SK-N-SH (cell line): Measurements from ENCODE around the gene SREK1. TPM values are rescaled to one million over a fixed set of nuclear protein-coding genes. Genes with fewer than 3 reads are reported as not detected.

Experiments
- CTCF ChIA-PET: fragments of 300-600, 350-600 bp; formaldehyde crosslinking; extraction: SDS; loops from one replicate; lab custom pipeline; 2021; lab: Yijun Ruan, JAX
- POLR2A ChIA-PET: fragments of 350-600 bp; sonication (Branson Sonifier 250); formaldehyde crosslinking; extraction: SDS; loops from one replicate; lab custom pipeline; 2020; ENCODE audit warnings: antibody characterized with exemption, inconsistent platforms; lab: Yijun Ruan, JAX
- DNase-seq: peaks from one replicate; pipeline ENCODE4 v3.0.0; 2012
- H2AFZ ChIP-seq: fragments of 200-600 bp; sonication (generic); 2 replicates; pipeline ENCODE4 v1.8.1; 2016; ENCODE audit warnings: antibody characterized with exemption, mild to moderate bottlenecking, low read depth
- H3F3A ChIP-seq: fragments of 200-600 bp; sonication (generic); replicated peaks from 2 replicates; pipeline ENCODE3; 2016; ENCODE audit warnings: antibody characterized with exemption, mild to moderate bottlenecking; ENCODE audit not compliant: insufficient read depth
- H3K27ac ChIP-seq, 2 experiments: fragments of 200-500 bp in 1 of 2; fragments of 200-600 bp in 1 of 2; sonication (Bioruptor generic) in 1 of 2; sonication (generic), shearing (Covaris generic) in 1 of 2; 2 replicates each; pipeline versions ENCODE4 v1.5.1 to v1.6.1; 2014 to 2016; ENCODE audit warnings: low read depth in 2 of 2, inconsistent platforms in 1 of 2, low read length in 1 of 2, mild to moderate bottlenecking in 1 of 2, mixed read lengths in 1 of 2
- H3K27me3 ChIP-seq: fragments of 200-600 bp; sonication (generic), shearing (Covaris generic); 2 replicates; pipeline ENCODE4 v1.6.1; 2016; ENCODE audit warnings: mixed run types; ENCODE audit not compliant: insufficient read depth
- H3K36me3 ChIP-seq, 2 experiments: fragments of 200-500 bp in 1 of 2; fragments of 200-600 bp in 1 of 2; sonication (Bioruptor generic) in 1 of 2; sonication (generic) in 1 of 2; replicated peaks in 1 of 2; 2 replicates each; pipeline versions ENCODE3 to v1.5.1; 2014 to 2016; ENCODE audit warnings: low read length in 1 of 2, mild to moderate bottlenecking in 1 of 2; ENCODE audit not compliant: insufficient read depth in 2 of 2, control insufficient read depth in 1 of 2
- H3K4me1 ChIP-seq, 2 experiments: fragments of 200-500 bp in 1 of 2; fragments of 200-600 bp in 1 of 2; sonication (Bioruptor generic) in 1 of 2; sonication (generic), shearing (Covaris generic) in 1 of 2; 2 replicates each; pipeline versions ENCODE4 v1.5.1 to v1.6.1; 2014 to 2016; ENCODE audit warnings: low read depth in 1 of 2, low read length in 1 of 2, mixed run types in 1 of 2; ENCODE audit not compliant: insufficient read depth in 2 of 2, control insufficient read depth in 1 of 2
- H3K4me2 ChIP-seq: fragments of 200-600 bp; sonication (generic), shearing (Covaris generic); 2 replicates; pipeline ENCODE4 v1.6.1; 2017; ENCODE audit warnings: mixed run types
- H3K4me3 ChIP-seq, 2 experiments: fragments of 200-500 bp in 1 of 2; fragments of 200-600 bp in 1 of 2; sonication (Bioruptor generic) in 1 of 2; sonication (generic), shearing (Covaris generic) in 1 of 2; 2 replicates each; pipeline versions ENCODE4 v1.5.1 to v1.8.1; 2014 to 2016; ENCODE audit warnings: low read depth in 2 of 2, inconsistent platforms in 1 of 2, low read length in 1 of 2, mild to moderate bottlenecking in 1 of 2, mixed read lengths in 1 of 2, moderate library complexity in 1 of 2
- H3K79me2 ChIP-seq: fragments of 200-600 bp; sonication (generic); 2 replicates; pipeline ENCODE4 v1.8.1; 2017; ENCODE audit warnings: mild to moderate bottlenecking; ENCODE audit not compliant: insufficient read depth
- H3K9ac ChIP-seq: fragments of 200-600 bp; sonication (generic); 2 replicates; pipeline ENCODE4 v1.6.1; 2017; ENCODE audit warnings: mixed run types
- H3K9me2 ChIP-seq: fragments of 200-600 bp; sonication (generic); 2 replicates; pipeline ENCODE4 v1.6.1; 2017; ENCODE audit warnings: mixed run types
- H3K9me3 ChIP-seq: fragments of 200-600 bp; sonication (generic); 2 replicates; pipeline ENCODE4 v1.6.1; 2017; ENCODE audit warnings: mixed run types, mild to moderate bottlenecking, moderate library complexity
- H4K20me1 ChIP-seq: fragments of 200-600 bp; sonication (generic); 2 replicates; pipeline ENCODE4 v1.6.1; 2017; ENCODE audit warnings: mild to moderate bottlenecking, mixed run types; ENCODE audit not compliant: insufficient read depth
- FOSL2 ChIP-seq: IDR thresholded peaks from 2 replicates; pipeline ENCODE4 v1.4.0; 2012; ENCODE audit warnings: low read depth, mild to moderate bottlenecking, moderate library complexity, borderline replicate concordance
- FOXJ3 ChIP-seq: sonication (generic); formaldehyde crosslinking; IDR thresholded peaks from 2 replicates; pipeline ENCODE4 v1.5.1; 2020; ENCODE audit warnings: mild to moderate bottlenecking, missing genetic modification reagents
- GABPA ChIP-seq: IDR thresholded peaks from 2 replicates; pipeline ENCODE4 v1.4.0; 2012; ENCODE audit warnings: low read depth, mild to moderate bottlenecking
- IRF3 ChIP-seq: fragments of 150-350 bp; IDR thresholded peaks from 2 replicates; pipeline ENCODE4 v1.6.1; 2016; ENCODE audit warnings: mild to moderate bottlenecking, low read depth, low read length
- JUND ChIP-seq: IDR thresholded peaks from 2 replicates; pipeline ENCODE4 v1.4.0; 2012
- MAX ChIP-seq: IDR thresholded peaks from 2 replicates; pipeline ENCODE4 v1.4.0; 2012; ENCODE audit warnings: low read depth
- MEF2A ChIP-seq: IDR thresholded peaks from 2 replicates; pipeline ENCODE4 v1.4.0; 2012; ENCODE audit warnings: low read depth, borderline replicate concordance
- MXI1 ChIP-seq: IDR thresholded peaks from 2 replicates; pipeline ENCODE4 v1.6.1; 2012; ENCODE audit warnings: mild to moderate bottlenecking, low read depth, low read length, improper control_type of control experiment
- NFIC ChIP-seq: IDR thresholded peaks from 2 replicates; pipeline ENCODE4 v1.4.0; 2012; ENCODE audit warnings: borderline replicate concordance
- NRF1 ChIP-seq: IDR thresholded peaks from 2 replicates; pipeline ENCODE4 v1.6.1; 2012; ENCODE audit warnings: low read depth, mild to moderate bottlenecking, low read length
- PBX3 ChIP-seq: IDR thresholded peaks from 2 replicates; pipeline ENCODE4; 2012
- REST ChIP-seq: IDR thresholded peaks from 2 replicates; pipeline ENCODE4 v1.6.1; 2012; ENCODE audit warnings: mild to moderate bottlenecking, low read depth, low read length, moderate library complexity
- SMC3 ChIP-seq: IDR thresholded peaks from 2 replicates; pipeline ENCODE4 v1.6.1; 2012; ENCODE audit warnings: low read depth, low read length, improper control_type of control experiment
- TAF1 ChIP-seq: IDR thresholded peaks from 2 replicates; pipeline ENCODE4 v1.6.1; 2012; ENCODE audit warnings: low read depth, mild to moderate bottlenecking, low read length, moderate library complexity, borderline replicate concordance
- TCF12 ChIP-seq: IDR thresholded peaks from 2 replicates; pipeline ENCODE4 v1.4.0; 2012
- ZBTB33 ChIP-seq: IDR thresholded peaks from 2 replicates; pipeline ENCODE4 v1.4.0; 2012; ENCODE audit warnings: low read depth, borderline replicate concordance
- WGBS: methylation state at CpG from one replicate; pipeline ENCODE4 v1.1.6; 2017; ENCODE audit warnings: low lambda C conversion rate; 5-methylcytosine and 5-hydroxymethylcytosine counted together
- polyA plus RNA-seq, 3 experiments: library from polyadenylated mRNA; depleted of rRNA; stranded (reverse); fragments of >200 nt; gene quantifications; 2 replicates each; pipeline ENCODE4 v1.2.3, GENCODE V29; 2012

SREK1 gene
- polyA plus RNA-seq, 1 of the 3 experiments (the other 2 are of a cell fraction) = 17.5 TPM

GRCh38 chr5:66230551-66230950 lies 86.5 kb downstream of the SREK1 start:
- H3K4me3 ChIP-seq = no peak overlapping the region
- H3K9me3 ChIP-seq = no peaks in the 10 kb centered on the region
- no peak for DNase-seq
- no peaks in the 10 kb centered on the region for H3K27me3 ChIP-seq
- no peak overlapping the region for H3K9ac ChIP-seq
- no peaks in the 10 kb centered on the region for H4K20me1 ChIP-seq
- 93% methylated on average over 1 of the region's 1 CpG for WGBS
- ChIA-PET CTCF (no interaction called here), POLR2A (no interaction called here)
- H3F3A ChIP-seq = no peaks in the 10 kb centered on the region
- no peaks in the 10 kb centered on the region for H3K36me3 ChIP-seq
- peaks cover 0 to 3% of the 10 kb centered on the region in 2 experiments; a peak in 2 of 4 replicates for H3K4me1 ChIP-seq
- H3K9me2 ChIP-seq = no peaks in the 10 kb centered on the region
- H2AFZ ChIP-seq = no peak overlapping the region
- TF ChIP-seq REST (no peak), PBX3 (no peak), GABPA (no peak), NRF1 (no peak), SMC3 (no peak), MXI1 (no peak), ZBTB33 (no peak)
- H3K27ac ChIP-seq = no peak overlapping the region
- H3K79me2 ChIP-seq = no peaks in the 10 kb centered on the region
- H3K4me2 ChIP-seq = no peak overlapping the region

GRCh38 chr5:66231508-66231907 lies 87.4 kb downstream of the SREK1 start:
- peaks cover 0 to 3% of the 10 kb centered on the region in 2 experiments; a peak in 2 of 4 replicates for H3K4me1 ChIP-seq
- no peak overlapping the region for H3K4me2 ChIP-seq
- H3K36me3 ChIP-seq = no peaks in the 10 kb centered on the region
- WGBS = 52% methylated on average over 2 of the region's 2 CpGs
- H3K9me3 ChIP-seq = no peaks in the 10 kb centered on the region
- H3K27me3 ChIP-seq = no peaks in the 10 kb centered on the region
- H3K9me2 ChIP-seq = no peaks in the 10 kb centered on the region
- H3K79me2 ChIP-seq = no peaks in the 10 kb centered on the region
- no peak overlapping the region for H3K4me3 ChIP-seq
- CTCF ChIA-PET = interaction anchor here (1.3 kb wide), 1 partner anchor 48 kb away, joined by 3 read pairs; no protein-coding TSS in a partner anchor
- no peak overlapping the region for H3K27ac ChIP-seq
- no peaks in the 10 kb centered on the region for H3F3A ChIP-seq
- DNase-seq = no peak
- H3K9ac ChIP-seq = no peak overlapping the region
- no peaks in the 10 kb centered on the region for H4K20me1 ChIP-seq
- no peak overlapping the region for H2AFZ ChIP-seq
- POLR2A ChIA-PET = no interaction called here
- TF ChIP-seq FOXJ3 (CRISPR knock-in tag) (no peak), TCF12 (no peak), TAF1 (no peak), NFIC (no peak), MAX (no peak), IRF3 (no peak), MEF2A (no peak), JUND (no peak), REST (no peak), FOSL2 (no peak), NRF1 (no peak)
